ENCODE data around the gene ZNF512B. TPM values are rescaled to one million over a fixed set of nuclear protein-coding genes. Genes with fewer than 3 reads are reported as not detected.
"Not testable (repeated sequence)": the region's sequence is repeated elsewhere in the genome, so short reads cannot be mapped to it uniquely, and the experiment has no call there.

ZNF512B gene
- polyA plus RNA-seq, 2 of the 4 experiments (the other 2 are of a cell fraction) = 2.1 to 16.8 TPM

GRCh38 chr20:64015635-64016034 lies 45.9 kb upstream of the ZNF512B start (continued):
- no peak for TF ChIP-seq E2F6 (IDR thresholded peaks at IDR 0.05; ENCODE audit: borderline replicate concordance, low read depth)
- TF ChIP-seq ZC3H11A (IDR thresholded peaks at IDR 0.05) = no peak
- no peak for TF ChIP-seq PBX3 (IDR thresholded peaks at IDR 0.05)
- TF ChIP-seq HOXA7 (CRISPR knock-in tag; IDR thresholded peaks at IDR 0.05) = no peak

GRCh38 chr20:64012385-64013154 lies 42.8 kb upstream of the ZNF512B start:
- POLR2A ChIA-PET; DNase-seq (ENCODE audit: low read depth in 1 of 2, low spot score in 1 of 2); H3K4me2 ChIP-seq; ATAC-seq; CTCF ChIA-PET; H3K9me3 ChIP-seq; H3K4me3 ChIP-seq; H3K4me1 ChIP-seq; FAIRE-seq; H3K27ac ChIP-seq: not testable (repeated sequence)
- 92% methylated on average over 7 of the region's 20 CpGs for WGBS (ENCODE audit: missing lambda C conversion rate)

- Histone ChIP-seq H3K4me3 (no peak overlapping the region), H3K4me1 (no peaks in the 10 kb centered on the region), H3K9me3 (0 out of 3 replicates have a peak, but pooled peaks cover 6% of the 10 kb centered on the region), H3K4me2 (no peak overlapping the region), H3K27ac (no peak overlapping the region)
- POLR2A ChIA-PET = no interaction called here
- WGBS (ENCODE audit: missing lambda C conversion rate) = 94% methylated on average over 16 of the region's 16 CpGs
- CTCF ChIA-PET = interaction anchor here (1.2 to 1.7 kb wide), 3 partner anchors 9 to 28 kb away, joined by 3 to 4 read pairs (median 3); no protein-coding TSS in a partner anchor
- no peak for ATAC-seq
- TF ChIP-seq HES2 (IDR thresholded peaks at IDR 0.05) (no peak), CTCF (IDR thresholded peaks at IDR 0.05) (no peak), POLR2AphosphoS2 (conservative IDR thresholded peaks at IDR 0.05; ENCODE audit: low read length) (no peak), HOXB5 (CRISPR knock-in tag; IDR thresholded peaks at IDR 0.05) (no peak), E2F6 (IDR thresholded peaks at IDR 0.05; ENCODE audit: borderline replicate concordance, low read depth) (no peak), RARB (CRISPR knock-in tag; IDR thresholded peaks at IDR 0.05) (no peak), MYC (IDR thresholded peaks at IDR 0.05; ENCODE audit: borderline replicate concordance, low read length) (no peak), JUN (IDR thresholded peaks at IDR 0.05) (no peak), MAZ (IDR thresholded peaks at IDR 0.05; ENCODE audit: borderline replicate concordance, low read depth, low read length) (no peak), CHD4 (IDR thresholded peaks at IDR 0.05; ENCODE audit: borderline replicate concordance) (no peak), ESRRA (IDR thresholded peaks at IDR 0.05; ENCODE audit: borderline replicate concordance, low read length) (no peak)
- TF ChIP-seq, protein P1, sequence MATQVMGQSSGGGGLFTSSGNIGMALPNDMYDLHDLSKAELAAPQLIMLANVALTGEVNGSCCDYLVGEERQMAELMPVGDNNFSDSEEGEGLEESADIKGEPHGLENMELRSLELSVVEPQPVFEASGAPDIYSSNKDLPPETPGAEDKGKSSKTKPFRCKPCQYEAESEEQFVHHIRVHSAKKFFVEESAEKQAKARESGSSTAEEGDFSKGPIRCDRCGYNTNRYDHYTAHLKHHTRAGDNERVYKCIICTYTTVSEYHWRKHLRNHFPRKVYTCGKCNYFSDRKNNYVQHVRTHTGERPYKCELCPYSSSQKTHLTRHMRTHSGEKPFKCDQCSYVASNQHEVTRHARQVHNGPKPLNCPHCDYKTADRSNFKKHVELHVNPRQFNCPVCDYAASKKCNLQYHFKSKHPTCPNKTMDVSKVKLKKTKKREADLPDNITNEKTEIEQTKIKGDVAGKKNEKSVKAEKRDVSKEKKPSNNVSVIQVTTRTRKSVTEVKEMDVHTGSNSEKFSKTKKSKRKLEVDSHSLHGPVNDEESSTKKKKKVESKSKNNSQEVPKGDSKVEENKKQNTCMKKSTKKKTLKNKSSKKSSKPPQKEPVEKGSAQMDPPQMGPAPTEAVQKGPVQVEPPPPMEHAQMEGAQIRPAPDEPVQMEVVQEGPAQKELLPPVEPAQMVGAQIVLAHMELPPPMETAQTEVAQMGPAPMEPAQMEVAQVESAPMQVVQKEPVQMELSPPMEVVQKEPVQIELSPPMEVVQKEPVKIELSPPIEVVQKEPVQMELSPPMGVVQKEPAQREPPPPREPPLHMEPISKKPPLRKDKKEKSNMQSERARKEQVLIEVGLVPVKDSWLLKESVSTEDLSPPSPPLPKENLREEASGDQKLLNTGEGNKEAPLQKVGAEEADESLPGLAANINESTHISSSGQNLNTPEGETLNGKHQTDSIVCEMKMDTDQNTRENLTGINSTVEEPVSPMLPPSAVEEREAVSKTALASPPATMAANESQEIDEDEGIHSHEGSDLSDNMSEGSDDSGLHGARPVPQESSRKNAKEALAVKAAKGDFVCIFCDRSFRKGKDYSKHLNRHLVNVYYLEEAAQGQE (IDR thresholded peaks at IDR 0.05) = no peak
- DNase-seq (ENCODE audit: low read depth in 1 of 2, low spot score in 1 of 2) = no peak
- FAIRE-seq = no peak
Observed at GRCh38 chr20:64011366-64011779, 41.6 kb upstream of the ZNF512B start.

Data from A549 (cell line).